WTC11 (cell line): Measurements from ENCODE around the gene TMEM272. TPM values are rescaled to one million over a fixed set of nuclear protein-coding genes. Genes with fewer than 3 reads are reported as not detected.

Experiments used
- ATAC-seq: fragments of 200-7000 bp; cut with Tn5 transposase; 2 replicates; pipeline ENCODE4 v1.10.0; 2021; ENCODE audit warnings: mild to moderate bottlenecking, moderate library complexity
- CTCF ChIA-PET: fragments of 300-600 bp; sonication (Branson Sonifier 250); formaldehyde crosslinking; loops from one replicate; lab custom pipeline; 2021; ENCODE audit warnings: antibody characterized with exemption; lab: Charles Lee
- POLR2A ChIA-PET: fragments of 350-600 bp; sonication (Branson Sonifier 250); formaldehyde crosslinking; loops from one replicate; lab custom pipeline; 2021; ENCODE audit warnings: antibody characterized with exemption; lab: Charles Lee
- DNase-seq: peaks from one replicate; pipeline ENCODE4 v3.0.0; 2021; ENCODE audit warnings: low spot score
- H3K27ac Mint-ChIP-seq: 2 replicates; pipeline ENCODE4 v1.8.0; 2021; ENCODE audit warnings: mixed read lengths
- H3K27me3 Mint-ChIP-seq: 2 replicates; pipeline ENCODE4 v1.8.0; 2021; ENCODE audit warnings: low read depth, mild to moderate bottlenecking, moderate library complexity, mixed read lengths
- H3K36me3 Mint-ChIP-seq: 2 replicates; pipeline ENCODE4 v1.8.0; 2021; ENCODE audit warnings: mixed read lengths
- H3K4me1 Mint-ChIP-seq: 2 replicates; pipeline ENCODE4 v1.8.0; 2022; ENCODE audit warnings: mixed read lengths
- H3K4me3 Mint-ChIP-seq: 2 replicates; pipeline ENCODE4 v1.8.0; 2021; ENCODE audit warnings: mild to moderate bottlenecking, moderate library complexity, mixed read lengths
- H3K9me3 Mint-ChIP-seq: 2 replicates; pipeline ENCODE4 v1.8.0; 2021; ENCODE audit warnings: mixed read lengths
- ATF6 ChIP-seq: sonication (generic); formaldehyde crosslinking; IDR thresholded peaks from 2 replicates; pipeline ENCODE4 v1.8.1; 2023; ENCODE audit warnings: mild to moderate bottlenecking, missing genetic modification reagents
- CREB1 ChIP-seq: sonication (generic); formaldehyde crosslinking; IDR thresholded peaks from 2 replicates; pipeline ENCODE4 v1.8.0; 2023; ENCODE audit warnings: mild to moderate bottlenecking, missing genetic modification reagents
- FOXJ3 ChIP-seq: sonication (generic); formaldehyde crosslinking; IDR thresholded peaks from 2 replicates; pipeline ENCODE4 v1.9.0; 2021; ENCODE audit warnings: missing genetic modification reagents, mild to moderate bottlenecking, borderline replicate concordance
- FOXP1 ChIP-seq: sonication (generic); formaldehyde crosslinking; IDR thresholded peaks from 2 replicates; pipeline ENCODE4 v1.8.0; 2022; ENCODE audit warnings: missing genetic modification reagents, mild to moderate bottlenecking, moderate library complexity, borderline replicate concordance
- JUN ChIP-seq: sonication (generic); formaldehyde crosslinking; IDR thresholded peaks from 2 replicates; pipeline ENCODE4 v1.8.0; 2023; ENCODE audit warnings: mild to moderate bottlenecking, missing genetic modification reagents
- MLX ChIP-seq: sonication (generic); formaldehyde crosslinking; IDR thresholded peaks from 2 replicates; pipeline ENCODE4 v1.8.1; 2023; ENCODE audit warnings: mild to moderate bottlenecking, missing genetic modification reagents, moderate library complexity
- NFE2L1 ChIP-seq: sonication (generic); formaldehyde crosslinking; IDR thresholded peaks from 2 replicates; pipeline ENCODE4 v1.8.1; 2023; ENCODE audit warnings: missing genetic modification reagents
- NR2C2 ChIP-seq: sonication (generic); formaldehyde crosslinking; IDR thresholded peaks from 2 replicates; pipeline ENCODE4 v1.8.0; 2022; ENCODE audit warnings: mild to moderate bottlenecking, missing genetic modification reagents
- ZMAT4 ChIP-seq: fragments of 250-450 bp; sonication (Bioruptor Pico); IDR thresholded peaks from 2 replicates; pipeline ENCODE4 v1.9.0; 2021; ENCODE audit warnings: mild to moderate bottlenecking
- ZNF512 ChIP-seq: sonication (generic); formaldehyde crosslinking; IDR thresholded peaks from 2 replicates; pipeline ENCODE4 v1.8.1; 2022; ENCODE audit warnings: missing genetic modification reagents, borderline replicate concordance
- total RNA-seq: library from RNA; stranded (reverse); gene quantifications from 3 replicates; pipeline ENCODE4 v1.2.3, GENCODE V29; 2021
- TF ChIP-seq, protein P1 (sequence below): fragments of 250-450 bp; sonication (Bioruptor Pico); IDR thresholded peaks from 2 replicates; pipeline ENCODE4 v1.8.0; 2021; ENCODE audit warnings: mild to moderate bottlenecking
- TF ChIP-seq, protein P2 (sequence below): fragments of 250-450 bp; sonication (Bioruptor Pico); IDR thresholded peaks from 2 replicates; pipeline ENCODE4 v2.1.2; 2022; ENCODE audit warnings: mild to moderate bottlenecking, moderate library complexity
- TF ChIP-seq, protein P3 (sequence below): sonication (generic); formaldehyde crosslinking; IDR thresholded peaks from 2 replicates; pipeline ENCODE4 v1.8.1; 2022; ENCODE audit warnings: mild to moderate bottlenecking, moderate library complexity, missing genetic modification reagents
- TF ChIP-seq, protein P4 (sequence below): sonication (generic); formaldehyde crosslinking; IDR thresholded peaks from 2 replicates; pipeline ENCODE4 v1.8.1; 2023; ENCODE audit warnings: mild to moderate bottlenecking, missing genetic modification reagents, moderate library complexity
- TF ChIP-seq, protein P5 (sequence below): sonication (generic); formaldehyde crosslinking; IDR thresholded peaks from 2 replicates; pipeline ENCODE4 v1.8.1; 2023; ENCODE audit warnings: mild to moderate bottlenecking, missing genetic modification reagents, borderline replicate concordance

The TMEM272 gene
- total RNA-seq, 1 experiment from 2014 or later = not detected

DNA sequence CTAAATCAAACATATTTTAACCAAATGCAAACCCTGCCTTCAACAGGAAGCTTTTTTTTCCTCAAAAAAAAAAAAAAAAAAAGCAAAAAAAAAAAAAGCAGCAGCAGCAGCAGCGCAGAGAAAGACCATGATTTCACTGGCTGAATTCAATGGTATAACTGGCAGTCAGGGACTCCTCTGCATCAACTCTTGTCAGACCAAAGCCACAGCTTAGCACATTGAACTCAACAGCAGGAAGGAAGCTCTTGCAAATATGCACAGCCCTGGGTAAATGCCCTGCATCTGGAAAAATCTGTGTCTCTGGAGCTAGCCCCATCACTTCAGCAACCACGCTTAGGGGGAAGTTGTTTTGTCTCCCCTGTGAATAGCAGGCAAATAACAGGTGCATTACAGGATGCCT, 23.4 kb downstream of the TMEM272 start:
- ATAC-seq (no peak), DNase-seq (no peak)
- H3K36me3 Mint-ChIP-seq = no peaks in the 10 kb centered on the region
- ChIA-PET POLR2A (interaction anchor here (0.6 kb wide), 1 partner anchor 363 kb away, joined by 3 read pairs; no protein-coding TSS in a partner anchor), CTCF (interaction anchor here (0.9 to 1.3 kb wide), 4 partner anchors 17 to 306 kb away, joined by 3 to 8 read pairs (median 4); partner anchors contain the start of gene TMEM272)
- no peak for TF ChIP-seq JUN (CRISPR knock-in tag)
- no peak for TF ChIP-seq FOXJ3 (CRISPR knock-in tag)
- no peak for TF ChIP-seq MLX (CRISPR knock-in tag)
- TF ChIP-seq FOXP1 = no peak
- TF ChIP-seq NR2C2 (CRISPR knock-in tag) = no peak
- TF ChIP-seq, protein P1, sequence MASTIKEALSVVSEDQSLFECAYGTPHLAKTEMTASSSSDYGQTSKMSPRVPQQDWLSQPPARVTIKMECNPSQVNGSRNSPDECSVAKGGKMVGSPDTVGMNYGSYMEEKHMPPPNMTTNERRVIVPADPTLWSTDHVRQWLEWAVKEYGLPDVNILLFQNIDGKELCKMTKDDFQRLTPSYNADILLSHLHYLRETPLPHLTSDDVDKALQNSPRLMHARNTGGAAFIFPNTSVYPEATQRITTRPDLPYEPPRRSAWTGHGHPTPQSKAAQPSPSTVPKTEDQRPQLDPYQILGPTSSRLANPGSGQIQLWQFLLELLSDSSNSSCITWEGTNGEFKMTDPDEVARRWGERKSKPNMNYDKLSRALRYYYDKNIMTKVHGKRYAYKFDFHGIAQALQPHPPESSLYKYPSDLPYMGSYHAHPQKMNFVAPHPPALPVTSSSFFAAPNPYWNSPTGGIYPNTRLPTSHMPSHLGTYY (CRISPR knock-in tag) = no peak
- no peak for TF ChIP-seq ZMAT4 (CRISPR knock-in tag)
- TF ChIP-seq ATF6 (CRISPR knock-in tag) = no peak
- TF ChIP-seq NFE2L1 (CRISPR knock-in tag) = no peak
- TF ChIP-seq, protein P2, sequence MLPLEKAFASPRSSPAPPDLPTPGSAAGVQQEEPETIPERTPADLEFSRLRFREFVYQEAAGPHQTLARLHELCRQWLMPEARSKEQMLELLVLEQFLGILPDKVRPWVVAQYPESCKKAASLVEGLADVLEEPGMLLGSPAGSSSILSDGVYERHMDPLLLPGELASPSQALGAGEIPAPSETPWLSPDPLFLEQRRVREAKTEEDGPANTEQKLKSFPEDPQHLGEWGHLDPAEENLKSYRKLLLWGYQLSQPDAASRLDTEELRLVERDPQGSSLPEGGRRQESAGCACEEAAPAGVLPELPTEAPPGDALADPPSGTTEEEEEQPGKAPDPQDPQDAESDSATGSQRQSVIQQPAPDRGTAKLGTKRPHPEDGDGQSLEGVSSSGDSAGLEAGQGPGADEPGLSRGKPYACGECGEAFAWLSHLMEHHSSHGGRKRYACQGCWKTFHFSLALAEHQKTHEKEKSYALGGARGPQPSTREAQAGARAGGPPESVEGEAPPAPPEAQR (CRISPR knock-in tag) = no peak
- TF ChIP-seq, protein P3, sequence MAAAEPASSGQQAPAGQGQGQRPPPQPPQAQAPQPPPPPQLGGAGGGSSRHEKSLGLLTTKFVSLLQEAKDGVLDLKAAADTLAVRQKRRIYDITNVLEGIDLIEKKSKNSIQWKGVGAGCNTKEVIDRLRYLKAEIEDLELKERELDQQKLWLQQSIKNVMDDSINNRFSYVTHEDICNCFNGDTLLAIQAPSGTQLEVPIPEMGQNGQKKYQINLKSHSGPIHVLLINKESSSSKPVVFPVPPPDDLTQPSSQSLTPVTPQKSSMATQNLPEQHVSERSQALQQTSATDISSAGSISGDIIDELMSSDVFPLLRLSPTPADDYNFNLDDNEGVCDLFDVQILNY (CRISPR knock-in tag) = no peak
- no peak for TF ChIP-seq ZNF512
- TF ChIP-seq, protein P4, sequence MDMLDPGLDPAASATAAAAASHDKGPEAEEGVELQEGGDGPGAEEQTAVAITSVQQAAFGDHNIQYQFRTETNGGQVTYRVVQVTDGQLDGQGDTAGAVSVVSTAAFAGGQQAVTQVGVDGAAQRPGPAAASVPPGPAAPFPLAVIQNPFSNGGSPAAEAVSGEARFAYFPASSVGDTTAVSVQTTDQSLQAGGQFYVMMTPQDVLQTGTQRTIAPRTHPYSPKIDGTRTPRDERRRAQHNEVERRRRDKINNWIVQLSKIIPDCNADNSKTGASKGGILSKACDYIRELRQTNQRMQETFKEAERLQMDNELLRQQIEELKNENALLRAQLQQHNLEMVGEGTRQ (CRISPR knock-in tag) = no peak
- TF ChIP-seq CREB1 (CRISPR knock-in tag) = no peak
- TF ChIP-seq, protein P5, sequence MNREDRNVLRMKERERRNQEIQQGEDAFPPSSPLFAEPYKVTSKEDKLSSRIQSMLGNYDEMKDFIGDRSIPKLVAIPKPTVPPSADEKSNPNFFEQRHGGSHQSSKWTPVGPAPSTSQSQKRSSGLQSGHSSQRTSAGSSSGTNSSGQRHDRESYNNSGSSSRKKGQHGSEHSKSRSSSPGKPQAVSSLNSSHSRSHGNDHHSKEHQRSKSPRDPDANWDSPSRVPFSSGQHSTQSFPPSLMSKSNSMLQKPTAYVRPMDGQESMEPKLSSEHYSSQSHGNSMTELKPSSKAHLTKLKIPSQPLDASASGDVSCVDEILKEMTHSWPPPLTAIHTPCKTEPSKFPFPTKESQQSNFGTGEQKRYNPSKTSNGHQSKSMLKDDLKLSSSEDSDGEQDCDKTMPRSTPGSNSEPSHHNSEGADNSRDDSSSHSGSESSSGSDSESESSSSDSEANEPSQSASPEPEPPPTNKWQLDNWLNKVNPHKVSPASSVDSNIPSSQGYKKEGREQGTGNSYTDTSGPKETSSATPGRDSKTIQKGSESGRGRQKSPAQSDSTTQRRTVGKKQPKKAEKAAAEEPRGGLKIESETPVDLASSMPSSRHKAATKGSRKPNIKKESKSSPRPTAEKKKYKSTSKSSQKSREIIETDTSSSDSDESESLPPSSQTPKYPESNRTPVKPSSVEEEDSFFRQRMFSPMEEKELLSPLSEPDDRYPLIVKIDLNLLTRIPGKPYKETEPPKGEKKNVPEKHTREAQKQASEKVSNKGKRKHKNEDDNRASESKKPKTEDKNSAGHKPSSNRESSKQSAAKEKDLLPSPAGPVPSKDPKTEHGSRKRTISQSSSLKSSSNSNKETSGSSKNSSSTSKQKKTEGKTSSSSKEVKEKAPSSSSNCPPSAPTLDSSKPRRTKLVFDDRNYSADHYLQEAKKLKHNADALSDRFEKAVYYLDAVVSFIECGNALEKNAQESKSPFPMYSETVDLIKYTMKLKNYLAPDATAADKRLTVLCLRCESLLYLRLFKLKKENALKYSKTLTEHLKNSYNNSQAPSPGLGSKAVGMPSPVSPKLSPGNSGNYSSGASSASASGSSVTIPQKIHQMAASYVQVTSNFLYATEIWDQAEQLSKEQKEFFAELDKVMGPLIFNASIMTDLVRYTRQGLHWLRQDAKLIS (CRISPR knock-in tag) = no peak
- H3K4me1 Mint-ChIP-seq = peaks cover 43% of the 10 kb centered on the region
- peaks cover 10% of the 10 kb centered on the region for H3K27me3 Mint-ChIP-seq
- H3K4me3 Mint-ChIP-seq = no peak overlapping the region
- H3K27ac Mint-ChIP-seq = no peak overlapping the region
- H3K9me3 Mint-ChIP-seq = no peaks in the 10 kb centered on the region
